Neuron (in vitro differentiated cells): ENCODE measurements around the gene CDC34.

ENCODE experiments used
- H2AFZ ChIP-seq: one replicate; pipeline ENCODE4 v1.6.1; 2013; ENCODE audit warnings: low read depth, mild to moderate bottlenecking, inconsistent platforms, low read length, moderate library complexity
- H3K27me3 ChIP-seq: one replicate; pipeline ENCODE4 v1.6.1; 2013; ENCODE audit warnings: low read length; ENCODE audit not compliant: insufficient read depth
- H3K36me3 ChIP-seq: one replicate; pipeline ENCODE4 v1.6.1; 2013; ENCODE audit warnings: low read length; ENCODE audit not compliant: insufficient read depth
- H3K4me1 ChIP-seq: one replicate; pipeline ENCODE4 v1.6.1; 2013; ENCODE audit warnings: low read length; ENCODE audit not compliant: insufficient read depth
- H3K4me3 ChIP-seq: 2 replicates; pipeline ENCODE4 v1.5.1; 2013; ENCODE audit warnings: mild to moderate bottlenecking, low read length, moderate library complexity
- H3K9me3 ChIP-seq: one replicate; pipeline ENCODE4 v1.6.1; 2013; ENCODE audit warnings: low read length

Gene CDC34

GRCh38 chr19:547836-548720, 16.5 kb downstream of the CDC34 start:
- Histone ChIP-seq H3K4me1 (peaks cover 4% of the 10 kb centered on the region), H3K9me3 (no peaks in the 10 kb centered on the region)

GRCh38 chr19:548886-549830, 17.6 kb downstream of the CDC34 start:
- Histone ChIP-seq H3K9me3 (no peaks in the 10 kb centered on the region), H3K36me3 (no peaks in the 10 kb centered on the region), H3K4me1 (peaks cover 4% of the 10 kb centered on the region), H2AFZ (no peak overlapping the region), H3K4me3 (no peak overlapping the region), H3K27me3 (no peaks in the 10 kb centered on the region)

More at GRCh38 chr19:547836-548720, 16.5 kb downstream of the CDC34 start:
- H3K4me3 ChIP-seq, result no peak overlapping the region
- no peaks in the 10 kb centered on the region for H3K27me3 ChIP-seq
- no peaks in the 10 kb centered on the region for H3K36me3 ChIP-seq
- H2AFZ ChIP-seq, result no peak overlapping the region

- Histone ChIP-seq H3K9me3 (no peaks in the 10 kb centered on the region), H2AFZ (no peak overlapping the region), H3K4me3 (no peak overlapping the region), H3K27me3 (no peaks in the 10 kb centered on the region), H3K4me1 (peaks cover 4% of the 10 kb centered on the region), H3K36me3 (no peaks in the 10 kb centered on the region)
Measured at GRCh38 chr19:554817-555216, 23.3 kb downstream of the CDC34 start.

- no peaks in the 10 kb centered on the region for H3K36me3 ChIP-seq
- no peaks in the 10 kb centered on the region for H3K9me3 ChIP-seq
- peaks cover 4% of the 10 kb centered on the region for H3K4me1 ChIP-seq
- H3K27me3 ChIP-seq, result no peaks in the 10 kb centered on the region
- H2AFZ ChIP-seq, result no peak overlapping the region
- no peak overlapping the region for H3K4me3 ChIP-seq
Measured at GRCh38 chr19:555474-555808, 23.9 kb downstream of the CDC34 start.

- Histone ChIP-seq H3K9me3 (peaks cover 2% of the 10 kb centered on the region), H3K4me3 (no peak overlapping the region), H3K36me3 (no peaks in the 10 kb centered on the region)
Measured at GRCh38 chr19:556611-557382, 25.2 kb downstream of the CDC34 start.

GRCh38 chr19:558770-559439, 27.3 kb downstream of the CDC34 start:
- H2AFZ ChIP-seq, result no peak overlapping the region
- no peaks in the 10 kb centered on the region for H3K36me3 ChIP-seq
- H3K9me3 ChIP-seq, result peaks cover 5% of the 10 kb centered on the region
- no peaks in the 10 kb centered on the region for H3K4me1 ChIP-seq
- H3K4me3 ChIP-seq, result no peak overlapping the region
- H3K27me3 ChIP-seq, result no peaks in the 10 kb centered on the region

More at GRCh38 chr19:556611-557382, 25.2 kb downstream of the CDC34 start:
- no peaks in the 10 kb centered on the region for H3K4me1 ChIP-seq
- no peak overlapping the region for H2AFZ ChIP-seq
- no peaks in the 10 kb centered on the region for H3K27me3 ChIP-seq

GRCh38 chr19:560121-560520, 28.6 kb downstream of the CDC34 start:
- Histone ChIP-seq H3K4me3 (no peak overlapping the region), H3K36me3 (no peaks in the 10 kb centered on the region), H3K4me1 (no peaks in the 10 kb centered on the region), H3K27me3 (no peaks in the 10 kb centered on the region), H2AFZ (no peak overlapping the region), H3K9me3 (peaks cover 5% of the 10 kb centered on the region)

- H3K4me3 ChIP-seq, result no peak overlapping the region
- H3K9me3 ChIP-seq, result peaks cover 6% of the 10 kb centered on the region
- no peaks in the 10 kb centered on the region for H3K27me3 ChIP-seq
- peaks cover 5% of the 10 kb centered on the region for H3K4me1 ChIP-seq
- no peak overlapping the region for H2AFZ ChIP-seq
- H3K36me3 ChIP-seq, result peaks cover 3% of the 10 kb centered on the region
Measured at GRCh38 chr19:566403-566802, 34.8 kb downstream of the CDC34 start.

GRCh38 chr19:566844-567243, 35.3 kb downstream of the CDC34 start:
- no peak overlapping the region for H3K4me3 ChIP-seq
- peaks cover 6% of the 10 kb centered on the region for H3K9me3 ChIP-seq
- H2AFZ ChIP-seq, result no peak overlapping the region
- H3K4me1 ChIP-seq, result peaks cover 5% of the 10 kb centered on the region
- peaks cover 3% of the 10 kb centered on the region for H3K36me3 ChIP-seq
- no peaks in the 10 kb centered on the region for H3K27me3 ChIP-seq

- Histone ChIP-seq H3K36me3 (peaks cover 3% of the 10 kb centered on the region), H3K9me3 (peaks cover 6% of the 10 kb centered on the region), H3K4me1 (peaks cover 5% of the 10 kb centered on the region), H3K4me3 (no peak overlapping the region), H2AFZ (no peak overlapping the region), H3K27me3 (no peaks in the 10 kb centered on the region)
Measured at GRCh38 chr19:567296-567900, 35.8 kb downstream of the CDC34 start.

- Histone ChIP-seq H3K4me1 (peaks cover 20% of the 10 kb centered on the region), H3K36me3 (peaks cover 3% of the 10 kb centered on the region), H3K4me3 (no peak overlapping the region), H3K9me3 (peaks cover 2% of the 10 kb centered on the region), H3K27me3 (no peaks in the 10 kb centered on the region), H2AFZ (no peak overlapping the region)
Measured at GRCh38 chr19:570251-570686, 38.7 kb downstream of the CDC34 start.
